Calu3 (cell line): ENCODE data around the gene TUBE1. TPM values are rescaled to one million over a fixed set of nuclear protein-coding genes. Genes with fewer than 3 reads are reported as not detected.

Experiments
- BruUV-seq: library from RNA; stranded (reverse); fragments of 400-500 nt; replicated peaks from 2 replicates; lab custom pipeline; 2021; lab: Mats Ljungman, UMichigan
- CTCF ChIA-PET: fragments of 300-600 bp; sonication (Branson Sonifier 250); formaldehyde crosslinking; loops from one replicate; lab custom pipeline; 2022; ENCODE audit warnings: antibody characterized with exemption; lab: Charles Lee
- DNase-seq: peaks from one replicate; pipeline ENCODE4 v3.0.0; 2022
- H3K27ac Mint-ChIP-seq: one replicate; pipeline ENCODE4 v1.8.0; 2022; ENCODE audit warnings: mixed read lengths; ENCODE audit not compliant: unreplicated experiment
- H3K27me3 Mint-ChIP-seq: one replicate; pipeline ENCODE4 v1.8.0; 2022; ENCODE audit warnings: mixed read lengths; ENCODE audit not compliant: unreplicated experiment
- H3K36me3 Mint-ChIP-seq: one replicate; pipeline ENCODE4 v1.8.0; 2022; ENCODE audit warnings: mild to moderate bottlenecking, moderate library complexity, mixed read lengths; ENCODE audit not compliant: insufficient read depth, unreplicated experiment
- H3K4me1 Mint-ChIP-seq: one replicate; pipeline ENCODE4 v1.8.0; 2022; ENCODE audit warnings: mild to moderate bottlenecking, low read depth, mixed read lengths; ENCODE audit not compliant: unreplicated experiment
- H3K4me3 Mint-ChIP-seq: one replicate; pipeline ENCODE4 v1.8.0; 2022; ENCODE audit warnings: mild to moderate bottlenecking, low read depth, moderate library complexity, mixed read lengths; ENCODE audit not compliant: unreplicated experiment
- H3K9me3 Mint-ChIP-seq: one replicate; pipeline ENCODE4 v1.8.0; 2022; ENCODE audit warnings: low read depth, mixed read lengths; ENCODE audit not compliant: unreplicated experiment
- CTCF ChIP-seq: fragments of 200-600 bp; IDR thresholded peaks from one replicate; pipeline ENCODE4 v1.8.0; 2022; ENCODE audit warnings: antibody characterized with exemption; ENCODE audit not compliant: unreplicated experiment
- intact Hi-C: fragments of 100-400 bp; cut with micrococcal nuclease; formaldehyde crosslinking; loops from one replicate; pipeline ENCODE4 v1.10.0; 2022; ENCODE audit not compliant: unreplicated experiment
- total RNA-seq: library from RNA; stranded (reverse); gene quantifications from 2 replicates; pipeline ENCODE4 v1.2.3, GENCODE V29; 2022

The TUBE1 gene
- total RNA-seq, 1 experiment from 2014 or later = 21.0 TPM

GRCh38 chr6:112043032-112044007 lies 44.0 kb downstream of the TUBE1 start:
- intact Hi-C loops = loop anchor here (1.0 to 10.0 kb wide), 6 partner anchors 47 to 1009 kb away; partner anchors contain the start of gene REV3L
- Mint-ChIP-seq H3K9me3 (no peaks in the 10 kb centered on the region), H3K4me3 (peak overlapping the region; percentile 83), H3K27me3 (no peaks in the 10 kb centered on the region), H3K27ac (peak overlapping the region; percentile 84), H3K36me3 (peaks cover 11% of the 10 kb centered on the region), H3K4me1 (no peaks in the 10 kb centered on the region)
- peak; percentile 93 for DNase-seq
- TF ChIP-seq CTCF = peak; percentile 89
- BruUV-seq = no TSS peak
- CTCF ChIA-PET = interaction anchor here (0.6 to 2.2 kb wide), 11 partner anchors 31 to 784 kb away, joined by 3 to 13 read pairs (median 5); a partner anchor contains a TSS

GRCh38 chr6:112041535-112041934 lies 45.7 kb downstream of the TUBE1 start:
- no peaks in the 10 kb centered on the region for H3K9me3 Mint-ChIP-seq
- BruUV-seq = no TSS peak
- DNase-seq = no peak
- peaks cover 11% of the 10 kb centered on the region for H3K36me3 Mint-ChIP-seq
- H3K27ac Mint-ChIP-seq = no peak overlapping the region
- TF ChIP-seq CTCF = no peak
- CTCF ChIA-PET = interaction anchor here (2.2 kb wide), 1 partner anchor 24 kb away, joined by 4 read pairs; no protein-coding TSS in a partner anchor
- no peaks in the 10 kb centered on the region for H3K27me3 Mint-ChIP-seq
- intact Hi-C loops = loop anchor here (5.0 to 10.0 kb wide), 4 partner anchors 457 to 1007 kb away; partner anchors contain the start of gene REV3L
- no peak overlapping the region for H3K4me3 Mint-ChIP-seq
- H3K4me1 Mint-ChIP-seq = no peaks in the 10 kb centered on the region

- intact Hi-C loops = loop anchor here (5.0 to 10.0 kb wide), 4 partner anchors 456 to 1006 kb away; partner anchors contain the start of gene REV3L
- Mint-ChIP-seq H3K9me3 (no peaks in the 10 kb centered on the region), H3K4me3 (no peak overlapping the region), H3K27me3 (no peaks in the 10 kb centered on the region), H3K4me1 (no peaks in the 10 kb centered on the region), H3K36me3 (peaks cover 11% of the 10 kb centered on the region), H3K27ac (no peak overlapping the region)
- no TSS peak for BruUV-seq
- DNase-seq = no peak
- CTCF ChIA-PET = interaction anchor here (2.2 kb wide), 1 partner anchor 24 kb away, joined by 4 read pairs; no protein-coding TSS in a partner anchor
- no peak for TF ChIP-seq CTCF
Observed at GRCh38 chr6:112040956-112041355, 46.3 kb downstream of the TUBE1 start.

GRCh38 chr6:112039431-112039770 lies 47.9 kb downstream of the TUBE1 start:
- peaks cover 11% of the 10 kb centered on the region for H3K36me3 Mint-ChIP-seq
- DNase-seq = no peak
- H3K4me1 Mint-ChIP-seq = no peaks in the 10 kb centered on the region
- peaks cover 3% of the 10 kb centered on the region for H3K27me3 Mint-ChIP-seq
- no peak overlapping the region for H3K4me3 Mint-ChIP-seq
- CTCF ChIA-PET = interaction anchor here (2.2 kb wide), 1 partner anchor 22 kb away, joined by 4 read pairs; no protein-coding TSS in a partner anchor
- intact Hi-C loops = no loop called here
- H3K27ac Mint-ChIP-seq = no peak overlapping the region
- TF ChIP-seq CTCF = no peak
- BruUV-seq = no TSS peak
- H3K9me3 Mint-ChIP-seq = no peaks in the 10 kb centered on the region
